ENCODE data around the gene CXCR4.
"Not testable (repeated sequence)": the region's sequence is repeated elsewhere in the genome, so short reads cannot be mapped to it uniquely, and the experiment has no call there.

The CXCR4 gene

GRCh38 chr2:136071887-136072286 lies 46.1 kb downstream of the CXCR4 start:
- DNase-seq, result not testable (repeated sequence)

GRCh38 chr2:136070913-136071312 lies 47.0 kb downstream of the CXCR4 start:
- DNase-seq, result no peak

- no peak for DNase-seq
Measured at GRCh38 chr2:136069773-136070172, 48.2 kb downstream of the CXCR4 start.

GRCh38 chr2:136068581-136069227 lies 49.2 kb downstream of the CXCR4 start:
- DNase-seq, result no peak

GRCh38 chr2:136067897-136068580 lies 49.9 kb downstream of the CXCR4 start:
- DNase-seq, result no peak

- DNase-seq, result no peak
Measured at GRCh38 chr2:136067459-136067858, 50.5 kb downstream of the CXCR4 start.

- DNase-seq, result no peak
Measured at GRCh38 chr2:136065907-136066306, 52.0 kb downstream of the CXCR4 start.

GRCh38 chr2:136065384-136065783 lies 52.6 kb downstream of the CXCR4 start:
- no peak for DNase-seq
